Smooth muscle cell (in vitro differentiated cells): ENCODE results near the gene CFAP210. TPM values are rescaled to one million over a fixed set of nuclear protein-coding genes. Genes with fewer than 3 reads are reported as not detected.

Experiments used
- DNase-seq: peaks from one replicate; lab custom pipeline; 2025; ENCODE audit not compliant: unreplicated experiment; lab: John Stamatoyannopoulos, UW
- H2AFZ ChIP-seq: fragments of 200-600 bp; sonication (generic); 2 replicates; pipeline ENCODE4 v1.6.0; 2016; ENCODE audit warnings: antibody characterized with exemption, low read depth, mild to moderate bottlenecking
- H3F3A ChIP-seq: fragments of 200-600 bp; sonication (generic); 2 replicates; pipeline ENCODE4 v1.6.0; 2017; ENCODE audit warnings: antibody characterized with exemption, low read depth
- H3K27ac ChIP-seq: fragments of 200-600 bp; sonication (generic); 2 replicates; pipeline ENCODE4 v1.5.1; 2016; ENCODE audit warnings: low read depth, mild to moderate bottlenecking
- H3K27me3 ChIP-seq: fragments of 200-600 bp; sonication (generic); 2 replicates; pipeline ENCODE4 v1.6.1; 2016; ENCODE audit warnings: low read depth, mild to moderate bottlenecking
- H3K36me3 ChIP-seq: fragments of 200-600 bp; sonication (generic); 2 replicates; pipeline ENCODE4 v1.5.1; 2016; ENCODE audit warnings: low read depth
- H3K4me1 ChIP-seq: fragments of 200-600 bp; sonication (generic); 2 replicates; pipeline ENCODE4 v1.5.1; 2016; ENCODE audit warnings: low read depth
- H3K4me2 ChIP-seq: fragments of 200-600 bp; sonication (generic); 2 replicates; pipeline ENCODE4 v1.6.0; 2016; ENCODE audit warnings: mild to moderate bottlenecking
- H3K4me3 ChIP-seq: fragments of 200-600 bp; sonication (generic); 2 replicates; pipeline ENCODE4 v1.5.1; 2016; ENCODE audit warnings: mild to moderate bottlenecking
- H3K79me2 ChIP-seq: fragments of 200-600 bp; sonication (generic); 2 replicates; pipeline ENCODE4 v1.6.0; 2016; ENCODE audit warnings: low read depth, mild to moderate bottlenecking
- H3K9ac ChIP-seq: fragments of 200-600 bp; sonication (generic); 2 replicates; pipeline ENCODE4 v1.6.0; 2016; ENCODE audit warnings: low read depth
- H3K9me3 ChIP-seq: fragments of 200-600 bp; sonication (generic); replicated peaks from 2 replicates; pipeline ENCODE4 v1.5.1; 2016; ENCODE audit warnings: low read depth
- H4K20me1 ChIP-seq: fragments of 200-600 bp; sonication (generic); 2 replicates; pipeline ENCODE4 v1.6.0; 2016; ENCODE audit warnings: low read depth
- CTCF ChIP-seq: fragments of 200-600 bp; sonication (generic); IDR thresholded peaks from 2 replicates; pipeline ENCODE4 v1.5.1; 2017; ENCODE audit warnings: borderline replicate concordance, mild to moderate bottlenecking, antibody characterized with exemption; ENCODE audit not compliant: insufficient read depth, poor library complexity, severe bottlenecking
- WGBS: methylation state at CpG from one replicate; pipeline ENCODE4 v1.1.7; 2016; ENCODE audit warnings: low lambda C conversion rate; 5-methylcytosine and 5-hydroxymethylcytosine counted together
- polyA plus RNA-seq: library from polyadenylated mRNA; unstranded; fragments of >200 nt; fragmentation: Nextera tagmentation; extraction: Ambion mirVana; gene quantifications from 2 replicates; pipeline ENCODE4 v1.2.1, GENCODE V29; 2016
- total RNA-seq: library from RNA; depleted of rRNA; stranded (reverse); fragments of >200 nt; gene quantifications from 2 replicates; pipeline ENCODE4 v1.2.3, GENCODE V29; 2014

Gene CFAP210
- total and polyA plus RNA-seq, 2 experiments from 2014 or later = 0.13 TPM; not detected in 1

GRCh38 chr2:169732583-169733358 lies 38.6 kb upstream of the CFAP210 start:
- peaks cover 18% of the 10 kb centered on the region for H3K27me3 ChIP-seq
- H3K36me3 ChIP-seq = no peaks in the 10 kb centered on the region
- H3K4me3 ChIP-seq = peak overlapping the region; percentile 81
- H3K79me2 ChIP-seq = no peaks in the 10 kb centered on the region
- H2AFZ ChIP-seq = peak overlapping the region; percentile 96
- H3K4me2 ChIP-seq = peak overlapping the region; percentile 99
- H4K20me1 ChIP-seq = no peaks in the 10 kb centered on the region
- no peak for TF ChIP-seq CTCF
- no peak overlapping the region for H3K9ac ChIP-seq
- no peaks in the 10 kb centered on the region for H3K9me3 ChIP-seq
- no peak for DNase-seq
- no peak overlapping the region for H3K27ac ChIP-seq
- peaks cover 6% of the 10 kb centered on the region for H3K4me1 ChIP-seq
- no peaks in the 10 kb centered on the region for H3F3A ChIP-seq
- whole genome bisulfite sequencing = 63% methylated on average over 13 of the region's 13 CpGs

DNA sequence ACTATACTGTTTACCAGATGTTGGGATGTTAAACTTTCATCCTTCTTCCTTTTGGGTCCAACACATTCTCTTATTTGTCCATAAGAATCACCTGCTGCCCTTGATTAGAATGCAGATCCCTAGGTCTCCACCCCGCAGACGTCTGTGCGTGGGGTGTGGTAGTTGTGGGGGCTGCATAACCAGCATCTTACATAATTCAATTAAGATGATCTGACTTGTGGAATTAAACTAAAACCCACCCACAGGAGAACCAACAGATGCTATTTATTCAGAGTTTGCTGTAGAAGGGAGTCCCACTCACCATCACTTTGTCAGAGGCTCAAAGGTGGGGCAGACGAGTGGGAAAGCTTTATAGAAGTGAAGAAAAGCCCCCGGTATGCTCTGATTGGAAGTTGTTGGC lies 37.9 kb upstream of the CFAP210 start:
- H3K4me1 ChIP-seq = peaks cover 6% of the 10 kb centered on the region
- H3K36me3 ChIP-seq = no peaks in the 10 kb centered on the region
- DNase-seq = no peak
- no peak overlapping the region for H2AFZ ChIP-seq
- no peaks in the 10 kb centered on the region for H4K20me1 ChIP-seq
- no peak overlapping the region for H3K4me3 ChIP-seq
- H3K4me2 ChIP-seq = no peak overlapping the region
- no peaks in the 10 kb centered on the region for H3F3A ChIP-seq
- WGBS = 71% methylated on average over 5 of the region's 5 CpGs
- no peak overlapping the region for H3K9ac ChIP-seq
- H3K27ac ChIP-seq = no peak overlapping the region
- no peak for TF ChIP-seq CTCF
- no peaks in the 10 kb centered on the region for H3K9me3 ChIP-seq
- H3K27me3 ChIP-seq = peaks cover 18% of the 10 kb centered on the region
- H3K79me2 ChIP-seq = no peaks in the 10 kb centered on the region

DNA sequence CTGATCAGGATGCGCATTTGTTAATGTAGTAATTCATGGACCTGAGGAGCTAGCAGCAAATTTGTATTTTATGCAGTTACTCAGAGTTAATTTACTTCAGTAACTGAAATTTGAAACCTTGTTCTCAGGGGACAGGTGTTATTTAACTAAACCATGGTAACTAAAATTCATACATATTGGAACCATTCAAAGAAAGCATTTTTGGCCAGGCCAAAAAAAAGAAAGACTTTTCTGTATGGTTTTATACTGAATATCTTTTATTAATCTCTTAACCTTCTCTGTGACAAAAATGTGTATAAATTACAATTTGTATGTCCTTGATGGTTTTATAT lies 35.0 kb upstream of the CFAP210 start:
- H3F3A ChIP-seq = no peaks in the 10 kb centered on the region
- H3K9ac ChIP-seq = no peak overlapping the region
- no peaks in the 10 kb centered on the region for H4K20me1 ChIP-seq
- H2AFZ ChIP-seq = no peak overlapping the region
- H3K36me3 ChIP-seq = no peaks in the 10 kb centered on the region
- no peaks in the 10 kb centered on the region for H3K4me1 ChIP-seq
- H3K9me3 ChIP-seq = no peaks in the 10 kb centered on the region
- WGBS = 97% methylated on average over 1 of the region's 1 CpG
- H3K79me2 ChIP-seq = no peaks in the 10 kb centered on the region
- peaks cover 18% of the 10 kb centered on the region for H3K27me3 ChIP-seq
- no peak overlapping the region for H3K4me2 ChIP-seq
- no peak overlapping the region for H3K4me3 ChIP-seq
- TF ChIP-seq CTCF = no peak
- H3K27ac ChIP-seq = no peak overlapping the region
- DNase-seq = no peak

- H3F3A ChIP-seq = no peaks in the 10 kb centered on the region
- WGBS = 74% methylated on average over 5 of the region's 5 CpGs
- no peak for TF ChIP-seq CTCF
- no peak overlapping the region for H3K4me2 ChIP-seq
- H3K9me3 ChIP-seq = no peaks in the 10 kb centered on the region
- H3K4me1 ChIP-seq = no peaks in the 10 kb centered on the region
- peaks cover 4% of the 10 kb centered on the region for H3K27me3 ChIP-seq
- no peak overlapping the region for H2AFZ ChIP-seq
- H3K4me3 ChIP-seq = no peak overlapping the region
- no peaks in the 10 kb centered on the region for H3K79me2 ChIP-seq
- H4K20me1 ChIP-seq = no peaks in the 10 kb centered on the region
- H3K9ac ChIP-seq = no peak overlapping the region
- H3K36me3 ChIP-seq = no peaks in the 10 kb centered on the region
- H3K27ac ChIP-seq = no peak overlapping the region
- DNase-seq = no peak
Observed at GRCh38 chr2:169727065-169727464, 32.9 kb upstream of the CFAP210 start.
